ELF-1 (cell line): ENCODE measurements around the gene ZNF417.
A peak's percentile ranks its signal among the peaks of the same experiment; 100 is the strongest.

Experiments
- DNase-seq: peaks from one replicate; pipeline ENCODE4 v3.0.0-alpha.2; 2016; ENCODE audit warnings: low read depth, low spot score

Gene ZNF417

GRCh38 chr19:57916168-57916995, at the start of gene ZNF417:
Gene ZNF417 (minus strand): TSS chr19:57916592. CDS start chr19:57916411, 181 bp downstream.
- peak; percentile 99 for DNase-seq

- no peak for DNase-seq
Measured at GRCh38 chr19:57964761-57965160, 48.4 kb upstream of the ZNF417 start.

GRCh38 chr19:57961785-57962184, 45.4 kb upstream of the ZNF417 start:
- DNase-seq = no peak

GRCh38 chr19:57954996-57955395, 38.6 kb upstream of the ZNF417 start:
- DNase-seq = no peak

- DNase-seq = no peak
Measured at GRCh38 chr19:57949702-57950101, 33.3 kb upstream of the ZNF417 start.

- DNase-seq = no peak
Measured at GRCh38 chr19:57949296-57949695, 32.9 kb upstream of the ZNF417 start.

- peak; percentile 98 for DNase-seq
Measured at GRCh38 chr19:57947419-57948134, 31.2 kb upstream of the ZNF417 start, which contains the start of gene ZNF256. Gene ZNF256 (minus strand): TSS chr19:57947706. CDS start chr19:57947474, 232 bp downstream.

- DNase-seq = no peak
Measured at GRCh38 chr19:57947088-57947418, 30.7 kb upstream of the ZNF417 start.

GRCh38 chr19:57946316-57946715, 29.9 kb upstream of the ZNF417 start:
- no peak for DNase-seq

GRCh38 chr19:57941593-57941992, 25.2 kb upstream of the ZNF417 start:
- DNase-seq = no peak

GRCh38 chr19:57935731-57936130, 19.3 kb upstream of the ZNF417 start:
- DNase-seq = no peak

GRCh38 chr19:57934820-57935665, 18.7 kb upstream of the ZNF417 start, which contains the start of gene ZNF418:
Gene ZNF418 (minus strand): TSS chr19:57935402. CDS start chr19:57933822, 1,580 bp downstream.
- peak; percentile 88 for DNase-seq

- no peak for DNase-seq
Measured at GRCh38 chr19:57927587-57927986, 11.2 kb upstream of the ZNF417 start.

- no peak for DNase-seq
Measured at GRCh38 chr19:57914531-57914930, 1.9 kb downstream of the ZNF417 start.

GRCh38 chr19:57907394-57907793, 9.0 kb downstream of the ZNF417 start:
- no peak for DNase-seq

GRCh38 chr19:57905258-57905657, 11.1 kb downstream of the ZNF417 start:
- DNase-seq = no peak

GRCh38 chr19:57903618-57904184, 12.7 kb downstream of the ZNF417 start:
- no peak for DNase-seq

GRCh38 chr19:57900311-57900710, 16.1 kb downstream of the ZNF417 start:
- DNase-seq = peak; percentile 7

- peak; percentile 44 for DNase-seq
Measured at GRCh38 chr19:57890706-57891105, 25.7 kb downstream of the ZNF417 start.

- peak; percentile 98 for DNase-seq
Measured at GRCh38 chr19:57888560-57889231, 27.7 kb downstream of the ZNF417 start, which contains the start of gene ZNF814. Gene ZNF814 (minus strand): TSS chr19:57889037. CDS start chr19:57888802, 235 bp downstream.

- DNase-seq = peak; percentile 61
Measured at GRCh38 chr19:57888107-57888559, 28.3 kb downstream of the ZNF417 start.
